GM12865 (cell line): ENCODE measurements around the gene SNED1.

Experiments used
- DNase-seq: peaks from one replicate; pipeline ENCODE4 v3.0.0; 2010; ENCODE audit warnings: low read depth
- H3K4me3 ChIP-seq: 2 replicates; pipeline ENCODE4 v1.5.1; 2011; ENCODE audit warnings: mild to moderate bottlenecking, low read depth, low read length, control low read depth
- TF ChIP-seq, protein P1 (sequence below): IDR thresholded peaks from 2 replicates; pipeline ENCODE4 v1.5.1; 2011; ENCODE audit warnings: low read length, control low read depth, low read depth, inconsistent platforms; ENCODE audit not compliant: insufficient read depth; ENCODE audit errors: missing control alignments

SNED1 gene

DNA sequence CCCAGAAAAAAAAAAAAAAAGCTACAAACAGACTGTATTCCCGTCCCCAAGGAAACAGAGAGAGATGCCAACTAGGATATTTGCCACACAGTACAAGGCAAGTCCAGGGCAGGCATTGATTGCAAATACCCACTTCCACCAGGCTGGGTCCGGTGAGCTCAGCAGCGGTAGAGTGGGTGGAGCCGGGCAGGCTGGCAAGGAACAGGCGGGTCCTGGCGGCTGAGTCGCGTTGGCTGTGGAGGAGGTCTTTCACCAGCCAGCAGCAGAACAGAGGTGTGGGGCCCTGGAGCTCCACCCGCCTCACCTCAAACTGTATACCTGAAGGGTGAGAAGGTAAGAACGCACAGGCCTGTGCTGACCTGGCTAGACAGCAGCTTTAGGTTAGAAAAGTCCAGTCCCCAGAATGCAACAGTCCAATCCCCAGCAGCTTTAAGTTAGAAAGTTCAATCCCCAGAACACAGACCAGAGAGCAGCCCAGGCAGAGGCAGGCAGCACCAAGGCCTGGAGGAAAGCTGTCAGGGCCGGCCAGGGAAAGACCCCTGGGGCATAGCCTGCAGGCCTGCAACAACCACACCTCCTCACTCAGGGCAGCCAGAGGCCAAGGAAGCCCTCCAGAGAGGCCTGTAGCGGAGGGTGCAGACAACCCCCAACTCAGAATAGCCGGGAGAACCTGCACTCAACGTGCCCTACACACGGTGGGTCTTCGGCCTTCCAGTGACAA, 125.6 kb downstream of the SNED1 start:
- H3K4me3 ChIP-seq: no peak overlapping the region
- no peak for DNase-seq
- TF ChIP-seq, protein P1, sequence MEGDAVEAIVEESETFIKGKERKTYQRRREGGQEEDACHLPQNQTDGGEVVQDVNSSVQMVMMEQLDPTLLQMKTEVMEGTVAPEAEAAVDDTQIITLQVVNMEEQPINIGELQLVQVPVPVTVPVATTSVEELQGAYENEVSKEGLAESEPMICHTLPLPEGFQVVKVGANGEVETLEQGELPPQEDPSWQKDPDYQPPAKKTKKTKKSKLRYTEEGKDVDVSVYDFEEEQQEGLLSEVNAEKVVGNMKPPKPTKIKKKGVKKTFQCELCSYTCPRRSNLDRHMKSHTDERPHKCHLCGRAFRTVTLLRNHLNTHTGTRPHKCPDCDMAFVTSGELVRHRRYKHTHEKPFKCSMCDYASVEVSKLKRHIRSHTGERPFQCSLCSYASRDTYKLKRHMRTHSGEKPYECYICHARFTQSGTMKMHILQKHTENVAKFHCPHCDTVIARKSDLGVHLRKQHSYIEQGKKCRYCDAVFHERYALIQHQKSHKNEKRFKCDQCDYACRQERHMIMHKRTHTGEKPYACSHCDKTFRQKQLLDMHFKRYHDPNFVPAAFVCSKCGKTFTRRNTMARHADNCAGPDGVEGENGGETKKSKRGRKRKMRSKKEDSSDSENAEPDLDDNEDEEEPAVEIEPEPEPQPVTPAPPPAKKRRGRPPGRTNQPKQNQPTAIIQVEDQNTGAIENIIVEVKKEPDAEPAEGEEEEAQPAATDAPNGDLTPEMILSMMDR: no peak

DNA sequence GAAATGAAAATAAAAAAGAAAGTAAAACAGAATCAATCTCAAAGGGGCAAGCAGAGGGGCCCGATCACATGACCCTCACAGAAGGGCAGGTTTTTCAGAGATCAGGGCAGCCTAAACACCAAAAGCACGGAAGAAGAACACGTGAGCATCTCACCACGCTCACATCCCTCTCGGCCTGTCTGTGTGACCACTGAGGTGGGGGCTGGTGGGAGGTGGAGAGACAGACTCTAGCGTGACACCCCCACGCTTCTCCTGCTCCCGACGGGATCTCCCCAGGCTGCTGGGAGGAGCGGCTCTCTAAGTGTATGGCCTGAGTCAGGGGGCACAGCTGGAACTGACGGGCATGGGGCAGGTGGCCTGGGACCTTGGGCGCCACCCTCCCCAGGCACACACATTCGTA, 127.2 kb downstream of the SNED1 start:
- no peak for DNase-seq
- peak overlapping the region; percentile 46 for H3K4me3 ChIP-seq

DNA sequence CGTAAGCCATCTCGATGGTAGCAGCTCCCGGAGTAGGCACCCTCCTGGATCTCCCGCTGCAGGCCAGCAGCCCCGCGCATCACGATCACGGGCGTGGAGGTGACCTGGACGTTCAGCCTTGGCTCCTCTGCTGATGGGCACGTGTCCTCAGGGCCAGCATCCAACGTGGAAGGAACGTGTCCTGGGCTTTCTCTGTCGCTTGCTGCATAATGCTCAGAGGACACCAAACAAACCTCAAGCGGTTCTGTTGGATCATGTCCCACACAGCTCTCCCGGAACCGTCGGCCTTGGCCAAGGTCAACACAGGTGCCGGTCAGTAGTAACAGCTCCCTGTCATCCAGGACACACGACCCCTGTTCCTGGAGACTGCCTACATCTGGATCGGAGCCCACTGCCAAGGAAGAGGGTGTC, 127.8 kb downstream of the SNED1 start:
- DNase-seq: no peak
- TF ChIP-seq, protein P1: no peak
- peak overlapping the region; percentile 46 for H3K4me3 ChIP-seq

More for the DNA sequence above, 127.2 kb downstream of the SNED1 start:
- TF ChIP-seq, protein P1: no peak

DNA sequence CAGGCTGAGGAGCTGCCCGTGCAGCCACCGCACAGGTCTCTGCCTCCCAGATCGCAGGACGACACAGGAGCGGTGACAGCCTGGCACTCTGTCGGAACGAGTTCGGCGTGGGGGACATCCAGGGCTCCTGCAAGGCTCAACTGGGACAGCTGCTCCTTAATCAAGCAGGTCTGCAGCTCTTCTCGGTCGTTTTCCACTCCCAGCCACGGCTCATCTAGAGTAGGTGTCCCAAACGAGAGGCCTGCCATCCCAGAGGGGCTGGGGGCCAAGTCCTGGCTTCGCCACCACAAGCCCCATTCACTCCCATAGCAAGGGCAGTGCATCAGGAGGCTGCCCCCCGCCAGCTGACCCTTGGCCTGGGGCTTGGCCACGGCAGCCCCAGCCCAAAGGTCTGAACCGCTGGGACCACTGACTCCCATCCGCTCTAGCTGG, 128.4 kb downstream of the SNED1 start:
- no peak for DNase-seq
- H3K4me3 ChIP-seq: peak overlapping the region; percentile 0; the same call in 1 of the 2 replicates
- TF ChIP-seq, protein P1: no peak

DNA sequence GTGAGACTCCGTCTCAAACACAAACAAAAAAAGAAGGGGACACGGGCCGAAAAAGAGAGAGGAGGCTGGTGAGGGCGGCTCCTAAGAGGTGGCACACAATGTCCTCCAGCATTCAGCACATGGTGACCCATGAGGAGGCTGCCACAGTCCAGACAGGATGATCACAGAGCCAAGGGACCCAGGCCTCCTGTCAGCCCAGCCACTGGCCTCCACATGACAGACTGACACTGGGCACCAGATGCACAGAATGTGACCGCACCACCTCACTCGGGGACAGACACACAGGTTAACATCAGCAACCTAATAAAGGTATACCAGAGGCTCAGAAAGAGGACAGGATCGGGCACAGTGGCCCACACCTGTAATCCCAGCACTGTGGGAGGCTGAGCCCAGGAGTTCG, 129.8 kb downstream of the SNED1 start:
- no peak for DNase-seq
- TF ChIP-seq, protein P1: no peak
- no peak overlapping the region for H3K4me3 ChIP-seq

DNA sequence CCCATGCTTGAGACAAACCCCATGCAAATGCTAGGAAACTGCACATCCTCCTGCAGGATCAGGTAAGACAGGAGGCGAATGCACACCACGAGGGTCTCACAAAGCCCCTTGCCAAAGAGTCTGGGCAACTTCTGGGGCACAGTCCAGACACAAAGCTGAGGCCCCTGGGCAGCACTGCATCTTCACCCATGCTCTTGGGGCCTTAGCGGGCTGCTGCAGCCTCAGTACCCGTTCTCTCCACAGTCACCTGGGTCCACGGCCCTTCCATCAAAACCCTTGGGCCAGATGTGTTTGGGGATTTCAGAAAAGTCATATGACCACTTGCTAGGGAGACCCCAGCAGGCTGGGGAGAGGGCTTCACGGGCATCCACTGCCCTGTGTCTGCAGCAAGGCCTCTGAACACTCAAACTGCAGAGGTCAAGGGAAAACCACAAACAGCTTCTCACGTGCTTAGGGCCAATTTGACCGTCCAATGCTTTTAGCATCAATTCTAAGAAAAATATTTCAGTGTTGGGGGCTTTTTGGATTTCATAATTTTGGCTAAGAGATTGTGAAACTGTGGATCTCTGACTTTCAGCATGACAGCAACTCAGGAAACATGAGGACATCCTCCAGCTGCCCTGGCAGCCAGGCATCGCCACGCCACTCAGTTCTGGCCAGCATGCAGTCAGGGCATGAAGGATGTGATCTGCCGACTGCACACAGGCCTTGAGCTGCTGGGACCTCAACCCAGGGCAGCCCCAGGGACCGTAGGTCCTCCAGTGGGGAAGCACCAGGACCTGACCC, 130.9 kb downstream of the SNED1 start:
- H3K4me3 ChIP-seq: no peak overlapping the region
- TF ChIP-seq, protein P1: no peak
- DNase-seq: peak; percentile 74
